H1 (cell line): ENCODE results near the gene ACYP1. TPM values are rescaled to one million over a fixed set of nuclear protein-coding genes. Genes with fewer than 3 reads are reported as not detected.

Experiments
- CTCF ChIA-PET: fragments of 300-600 bp; sonication (Branson Sonifier 250); formaldehyde crosslinking; loops from one replicate; lab custom pipeline; 2021; ENCODE audit not compliant: partially characterized antibody; lab: Charles Lee
- POLR2A ChIA-PET: fragments of 300-600 bp; sonication (Branson Sonifier 250); formaldehyde crosslinking; loops from one replicate; lab custom pipeline; 2021; ENCODE audit warnings: inconsistent platforms; ENCODE audit not compliant: partially characterized antibody; lab: Charles Lee
- DNase-seq, 2 experiments: peaks; one replicate each; pipeline versions ENCODE4 v3.0.0 to v3.0.0-alpha.2; 2010 to 2022; ENCODE audit warnings: low spot score in 2 of 2, low read depth in 1 of 2, mixed read lengths in 1 of 2
- FAIRE-seq: peaks from 2 replicates; lab custom pipeline; 2011; peaks lifted over from hg19 to GRCh38; lab: Jason Lieb, UNC
- H2AFZ ChIP-seq: 2 replicates; pipeline ENCODE4 v1.8.1; 2012; ENCODE audit warnings: low read length, inconsistent platforms
- H2AK5ac ChIP-seq: 2 replicates; pipeline ENCODE4 v1.6.1; 2013; ENCODE audit warnings: low read depth, low read length
- H2BK120ac ChIP-seq: replicated peaks from 2 replicates; pipeline ENCODE3; 2013; ENCODE audit warnings: low read depth, low read length, inconsistent platforms
- H2BK12ac ChIP-seq: 2 replicates; pipeline ENCODE4 v1.6.1; 2013; ENCODE audit warnings: low read depth, low read length
- H2BK15ac ChIP-seq: 2 replicates; pipeline ENCODE4 v1.6.1; 2013; ENCODE audit warnings: low read length
- H2BK20ac ChIP-seq: 2 replicates; pipeline ENCODE4 v1.6.1; 2013; ENCODE audit warnings: low read length
- H2BK5ac ChIP-seq: 2 replicates; pipeline ENCODE4 v1.6.1; 2013; ENCODE audit warnings: low read depth, low read length
- H3K14ac ChIP-seq: 2 replicates; pipeline ENCODE4 v1.6.1; 2013; ENCODE audit warnings: inconsistent platforms; ENCODE audit not compliant: insufficient read length
- H3K18ac ChIP-seq: 2 replicates; pipeline ENCODE4 v1.6.1; 2013; ENCODE audit warnings: low read length; ENCODE audit errors: extremely low read depth
- H3K23ac ChIP-seq: 2 replicates; pipeline ENCODE4 v1.6.1; 2013; ENCODE audit warnings: inconsistent platforms; ENCODE audit not compliant: insufficient read length
- H3K23me2 ChIP-seq: 2 replicates; pipeline ENCODE4 v1.6.1; 2013; ENCODE audit warnings: low read depth, low read length
- H3K27ac ChIP-seq: 2 replicates; pipeline ENCODE4 v1.6.1; 2011; ENCODE audit warnings: low read depth, low read length, inconsistent platforms
- H3K27me3 ChIP-seq, 4 experiments: replicated peaks in 1 of 4; 1 replicate in 1 of 4; 2 replicates in 3 of 4; pipeline versions ENCODE4 v1.6.1 to v1.8.1; 2011 to 2013; ENCODE audit warnings: low read length in 3 of 4, mild to moderate bottlenecking in 3 of 4, inconsistent platforms in 2 of 4, mixed read lengths in 2 of 4, moderate library complexity in 1 of 4; ENCODE audit not compliant: control insufficient read depth in 3 of 4, insufficient read depth in 3 of 4; ENCODE audit errors: extremely low read depth in 1 of 4
- H3K36me3 ChIP-seq, 4 experiments: 2 replicates each; pipeline versions ENCODE4 v1.6.1 to v1.8.1; 2011 to 2013; ENCODE audit warnings: mild to moderate bottlenecking in 4 of 4, low read length in 3 of 4, moderate library complexity in 2 of 4, control low read depth in 1 of 4, inconsistent platforms in 1 of 4; ENCODE audit not compliant: insufficient read depth in 4 of 4, control insufficient read depth in 2 of 4
- H3K4ac ChIP-seq: replicated peaks from 2 replicates; pipeline ENCODE3; 2013; ENCODE audit warnings: low read length, low read depth, mixed read lengths, inconsistent platforms; ENCODE audit not compliant: insufficient read length
- H3K4me1 ChIP-seq, 4 experiments: replicated peaks in 1 of 4; 1 replicate in 1 of 4; 2 replicates in 3 of 4; pipeline versions ENCODE4 v1.6.1 to v1.8.1; 2011 to 2013; ENCODE audit warnings: low read length in 3 of 4, inconsistent platforms in 2 of 4, mixed read lengths in 1 of 4; ENCODE audit not compliant: insufficient read depth in 4 of 4, control insufficient read depth in 3 of 4
- H3K4me2 ChIP-seq, 2 experiments: 2 replicates each; pipeline versions ENCODE4 v1.6.1 to v1.8.1; 2011 to 2013; ENCODE audit warnings: low read depth in 2 of 2, low read length in 2 of 2, control low read depth in 1 of 2, inconsistent platforms in 1 of 2, mild to moderate bottlenecking in 1 of 2; ENCODE audit not compliant: insufficient read depth in 1 of 2
- H3K4me3 ChIP-seq, 4 experiments: fragments of 200-600, 300-600 bp in 1 of 4; sonication (generic), shearing (Covaris generic), sonication (Bioruptor Twin) in 1 of 4; 2 replicates each; pipeline versions ENCODE4 v1.5.1 to v1.8.1; 2011 to 2016; ENCODE audit warnings: low read length in 4 of 4, low read depth in 3 of 4, control low read depth in 2 of 4, inconsistent platforms in 2 of 4, mild to moderate bottlenecking in 2 of 4, mixed read lengths in 1 of 4, moderate library complexity in 1 of 4; ENCODE audit not compliant: insufficient read depth in 2 of 4; ENCODE audit errors: extremely low read depth in 1 of 4
- H3K56ac ChIP-seq: replicated peaks from 2 replicates; pipeline ENCODE3; 2013; ENCODE audit warnings: low read depth, mild to moderate bottlenecking, mixed read lengths, low read length, inconsistent platforms; ENCODE audit not compliant: insufficient read length
- H3K79me1 ChIP-seq: 2 replicates; pipeline ENCODE4 v1.6.1; 2013; ENCODE audit warnings: low read depth, low read length, control low read depth
- H3K79me2 ChIP-seq, 2 experiments: 2 replicates each; pipeline versions ENCODE4 v1.6.1 to v1.8.1; 2012 to 2013; ENCODE audit warnings: low read length in 2 of 2, mild to moderate bottlenecking in 2 of 2, inconsistent platforms in 1 of 2; ENCODE audit not compliant: insufficient read depth in 2 of 2, control insufficient read depth in 1 of 2
- H3K9ac ChIP-seq, 4 experiments: replicated peaks in 1 of 4; 1 replicate in 1 of 4; 2 replicates in 3 of 4; pipeline versions ENCODE4 v1.6.1 to v1.8.1; 2011 to 2013; ENCODE audit warnings: low read depth in 3 of 4, low read length in 3 of 4, control low read depth in 2 of 4, mild to moderate bottlenecking in 2 of 4, moderate library complexity in 2 of 4, inconsistent platforms in 1 of 4; ENCODE audit errors: extremely low read depth in 1 of 4
- H3K9me3 ChIP-seq, 2 experiments: 2 replicates each; pipeline versions ENCODE4 v1.6.1 to v1.8.1; 2012 to 2013; ENCODE audit warnings: mild to moderate bottlenecking in 2 of 2, moderate library complexity in 2 of 2, control low read depth in 1 of 2, inconsistent platforms in 1 of 2, low read depth in 1 of 2, low read length in 1 of 2, mixed read lengths in 1 of 2; ENCODE audit not compliant: insufficient read depth in 2 of 2
- H4K20me1 ChIP-seq, 2 experiments: replicated peaks in 1 of 2; 2 replicates each; pipeline versions ENCODE3 to v1.8.1; 2011 to 2013; ENCODE audit warnings: inconsistent platforms in 2 of 2, low read length in 2 of 2, mild to moderate bottlenecking in 1 of 2; ENCODE audit not compliant: insufficient read depth in 2 of 2, control insufficient read depth in 1 of 2
- H4K5ac ChIP-seq: 2 replicates; pipeline ENCODE4 v1.6.1; 2013; ENCODE audit warnings: low read length, low read depth, mixed read lengths, inconsistent platforms; ENCODE audit not compliant: insufficient read length
- H4K8ac ChIP-seq: 2 replicates; pipeline ENCODE4 v1.8.0; 2013; ENCODE audit warnings: mild to moderate bottlenecking, moderate library complexity, low read length, inconsistent platforms; ENCODE audit not compliant: insufficient read depth; ENCODE audit errors: extremely low read depth
- H4K91ac ChIP-seq: replicated peaks from 2 replicates; pipeline ENCODE3; 2013; ENCODE audit warnings: low read length, mixed read lengths, inconsistent platforms; ENCODE audit not compliant: insufficient read length
- ASH2L ChIP-seq: fragments of 200-600, 300-600 bp; sonication (generic); IDR thresholded peaks from one replicate; pipeline ENCODE4 v1.7.1; 2017; ENCODE audit warnings: low read length
- POLR2AphosphoS5 ChIP-seq: IDR thresholded peaks from 2 replicates; pipeline ENCODE4 v1.6.1; 2011; ENCODE audit warnings: low read depth, low read length
- WGBS, 2 experiments: shearing (Covaris generic) in 1 of 2; methylation state at CpG; one replicate each; pipeline versions ENCODE4 v1.1.6 to v1.1.7; 2013 to 2015; ENCODE audit warnings: low lambda C conversion rate in 2 of 2, mixed read lengths in 2 of 2, inconsistent platforms in 1 of 2, low coverage in 1 of 2, missing lambda C conversion rate in 1 of 2; ENCODE audit not compliant: insufficient replicate concordance in 2 of 2, insufficient coverage in 1 of 2, insufficient read length in 1 of 2; ENCODE audit errors: extremely low coverage in 1 of 2, missing lambda C conversion rate in 1 of 2; 5-methylcytosine and 5-hydroxymethylcytosine counted together
- polyA plus RNA-seq, 7 experiments: library from polyadenylated mRNA; depleted of rRNA in 3 of 7; stranded (reverse) in 5 of 7; unstranded in 2 of 7; fragments of >200 nt in 5 of 7; fragments of 200-250 nt in 2 of 7; gene quantifications; 1 replicate in 5 of 7; 2 replicates in 1 of 7; 4 replicates in 1 of 7; pipeline versions ENCODE4 v1.2.1 to v1.2.3, GENCODE V29; 2011 to 2013; ENCODE audit warnings: missing spikeins in 2 of 7, mixed read lengths in 2 of 7
- total RNA-seq: library from RNA; stranded (reverse); fragmentation: NEBNext Ultra II Directional; extraction: Animal tissue kit (Norgen Biotek cat#: 25700); gene quantifications from 2 replicates; pipeline ENCODE4 v1.2.1, GENCODE V29; 2021
- TF ChIP-seq, protein P1 (sequence below), 3 experiments: IDR thresholded peaks; 1 replicate in 2 of 3; 2 replicates in 1 of 3; pipeline versions ENCODE4 v1.5.1 to v1.6.1; 2011; ENCODE audit warnings: low read length in 3 of 3, mild to moderate bottlenecking in 3 of 3, inconsistent platforms in 2 of 3, low read depth in 1 of 3, moderate library complexity in 1 of 3; ENCODE audit not compliant: insufficient read depth in 1 of 3; ENCODE audit errors: control extremely low read depth in 1 of 3

The ACYP1 gene
- total and polyA plus RNA-seq, 2 of the 8 experiments (the other 6 are each of a cell fraction or from before 2014, with no cell fraction given): 22.3 to 24.8 TPM

- Histone ChIP-seq H2BK5ac (no peak overlapping the region), H2BK15ac (no peak overlapping the region), H4K5ac (no peak overlapping the region), H3K79me2 (peaks cover 0 to 19% of the 10 kb centered on the region in 2 experiments; a peak in 2 of 4 replicates), H3K79me1 (peaks cover 7% of the 10 kb centered on the region), H3K9ac (no peak overlapping the region), H4K91ac (no peak overlapping the region), H3K4me1 (peaks cover 0 to 3% (median under 1%) of the 10 kb centered on the region in 4 experiments; a peak in 2 of 7 replicates), H3K27ac (no peak overlapping the region), H4K8ac (no peak overlapping the region), H2AK5ac (no peak overlapping the region), H3K27me3 (no peaks in the 10 kb centered on the region), H3K36me3 (no peaks in the 10 kb centered on the region), H3K23me2 (peaks cover 14% of the 10 kb centered on the region), H2BK12ac (no peak overlapping the region), H3K4me3 (no peak overlapping the region), H3K56ac (no peak overlapping the region), H3K14ac (no peak overlapping the region), H3K23ac (no peak overlapping the region), H2AFZ (no peak overlapping the region), H2BK20ac (no peak overlapping the region), H3K4ac (no peak overlapping the region), H3K18ac (no peak overlapping the region), H3K9me3 (no peaks in the 10 kb centered on the region), H4K20me1 (no peaks in the 10 kb centered on the region), H2BK120ac (no peak overlapping the region), H3K4me2 (no peak overlapping the region)
- DNase-seq (no peak), FAIRE-seq (no peak)
- POLR2A ChIA-PET: interaction anchor here (1.1 to 3.9 kb wide), 2 partner anchors 11 to 16 kb away, joined by 3 to 15 read pairs; partner anchors contain the start of gene MLH3
- CTCF ChIA-PET: interaction anchor here (1.4 to 5.0 kb wide), 2 partner anchors 21 to 32 kb away, joined by 3 to 34 read pairs; no protein-coding TSS in a partner anchor
- 92% methylated on average over 1 of the region's 3 CpGs; no CpG with 5 or more reads in 1 of the 2 experiments for WGBS, 2 experiments
- TF ChIP-seq POLR2AphosphoS5: no peak
- TF ChIP-seq, protein P1, sequence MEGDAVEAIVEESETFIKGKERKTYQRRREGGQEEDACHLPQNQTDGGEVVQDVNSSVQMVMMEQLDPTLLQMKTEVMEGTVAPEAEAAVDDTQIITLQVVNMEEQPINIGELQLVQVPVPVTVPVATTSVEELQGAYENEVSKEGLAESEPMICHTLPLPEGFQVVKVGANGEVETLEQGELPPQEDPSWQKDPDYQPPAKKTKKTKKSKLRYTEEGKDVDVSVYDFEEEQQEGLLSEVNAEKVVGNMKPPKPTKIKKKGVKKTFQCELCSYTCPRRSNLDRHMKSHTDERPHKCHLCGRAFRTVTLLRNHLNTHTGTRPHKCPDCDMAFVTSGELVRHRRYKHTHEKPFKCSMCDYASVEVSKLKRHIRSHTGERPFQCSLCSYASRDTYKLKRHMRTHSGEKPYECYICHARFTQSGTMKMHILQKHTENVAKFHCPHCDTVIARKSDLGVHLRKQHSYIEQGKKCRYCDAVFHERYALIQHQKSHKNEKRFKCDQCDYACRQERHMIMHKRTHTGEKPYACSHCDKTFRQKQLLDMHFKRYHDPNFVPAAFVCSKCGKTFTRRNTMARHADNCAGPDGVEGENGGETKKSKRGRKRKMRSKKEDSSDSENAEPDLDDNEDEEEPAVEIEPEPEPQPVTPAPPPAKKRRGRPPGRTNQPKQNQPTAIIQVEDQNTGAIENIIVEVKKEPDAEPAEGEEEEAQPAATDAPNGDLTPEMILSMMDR (IDR thresholded peaks at IDR 0.05; ENCODE audit: control extremely low read depth in 1 of 3, insufficient read depth in 1 of 3, low read depth in 1 of 3, low read length in 3 of 3): no peak
- TF ChIP-seq ASH2L: no peak
Observed at GRCh38 chr14:75066691-75067090, 2.9 kb upstream of the ACYP1 start.
